HPDE6-E6E7 (cell line): ENCODE results near the gene SYN1.
"Not testable (repeated sequence)": the region's sequence is repeated elsewhere in the genome, so short reads cannot be mapped to it uniquely, and the experiment has no call there.

ENCODE experiments used
- DNase-seq: peaks from one replicate; pipeline ENCODE4 v3.0.0; 2011; ENCODE audit warnings: missing footprints; ENCODE audit errors: extremely low spot score

SYN1 gene

GRCh38 chrX:47633689-47634590, 14.3 kb upstream of the SYN1 start:
- DNase-seq, result no peak

- no peak for DNase-seq
Measured at GRCh38 chrX:47632666-47633065, 13.0 kb upstream of the SYN1 start.

- no peak for DNase-seq
Measured at GRCh38 chrX:47631676-47632075, 12.0 kb upstream of the SYN1 start.

DNA sequence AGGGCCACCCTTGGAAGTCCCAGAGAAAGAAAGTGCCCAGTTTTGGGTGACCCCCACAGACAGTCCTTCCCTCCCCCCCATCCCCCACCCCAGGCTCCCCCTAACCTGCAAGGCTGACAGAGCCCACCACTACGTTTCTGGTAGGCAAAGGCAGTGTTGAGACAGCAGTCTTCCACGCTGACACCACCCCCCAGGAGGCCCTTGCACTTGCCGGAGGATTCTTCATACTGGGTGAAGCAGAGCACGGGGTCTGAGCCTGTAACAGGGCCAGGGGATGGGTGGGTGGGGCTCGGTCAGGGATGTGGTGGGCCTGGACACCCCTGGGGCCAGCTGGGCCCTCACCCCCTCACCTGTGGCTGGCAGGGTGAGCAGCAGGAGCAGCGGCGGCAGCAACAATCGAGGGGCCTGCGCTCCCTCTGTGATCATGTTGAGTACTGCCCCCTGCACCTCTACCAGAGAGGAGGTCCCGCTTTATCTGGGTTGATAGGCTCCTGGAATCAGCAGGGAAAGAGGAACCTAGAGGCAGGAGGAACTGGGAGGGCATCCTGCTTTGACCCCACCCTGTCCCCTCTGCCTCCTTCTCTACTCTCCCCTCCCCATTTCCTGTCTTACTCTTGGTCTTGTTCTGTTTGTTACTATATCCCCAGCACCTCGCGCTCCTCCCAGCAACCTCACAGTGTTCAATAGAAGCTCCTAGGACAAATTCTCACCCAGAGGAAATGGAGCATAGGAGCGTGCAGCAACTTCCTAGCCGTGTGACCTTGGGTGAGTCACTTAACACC, 10.0 kb upstream of the SYN1 start, which contains the start of gene CFP:
TSS of gene CFP (minus strand) at position 512 of the 782 bp plus-strand sequence. CDS start at position 426, 86 bp downstream.
- DNase-seq, result no peak

GRCh38 chrX:47628982-47629381, 9.3 kb upstream of the SYN1 start:
- no peak for DNase-seq

GRCh38 chrX:47625365-47625764, 5.7 kb upstream of the SYN1 start:
- DNase-seq, result no peak

DNA sequence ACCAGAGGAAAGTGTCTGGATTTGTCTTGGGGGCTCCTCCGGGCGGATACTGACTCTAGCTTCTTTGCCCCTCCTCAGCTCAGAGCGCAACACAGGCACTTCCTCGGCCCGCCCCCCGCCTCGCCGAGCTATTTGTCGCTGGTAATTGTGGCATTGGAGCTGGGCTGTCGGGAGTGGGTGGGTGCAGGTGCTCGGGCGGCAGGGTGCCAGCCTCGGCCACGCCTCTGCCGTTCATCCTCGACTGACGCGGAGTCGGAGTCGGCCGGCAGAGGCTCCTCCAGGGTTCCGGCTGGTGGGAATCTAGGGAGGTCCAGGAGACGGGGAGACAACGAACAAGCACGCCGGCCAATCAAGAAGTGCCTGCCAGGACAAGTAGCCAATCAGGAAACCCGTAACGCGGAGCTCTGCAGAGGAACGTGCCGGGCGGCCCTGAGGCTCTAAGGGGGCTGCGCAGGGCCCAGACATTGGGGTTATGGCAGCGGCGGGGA, 3.9 kb upstream of the SYN1 start:
- peak; percentile 31 for DNase-seq

DNA sequence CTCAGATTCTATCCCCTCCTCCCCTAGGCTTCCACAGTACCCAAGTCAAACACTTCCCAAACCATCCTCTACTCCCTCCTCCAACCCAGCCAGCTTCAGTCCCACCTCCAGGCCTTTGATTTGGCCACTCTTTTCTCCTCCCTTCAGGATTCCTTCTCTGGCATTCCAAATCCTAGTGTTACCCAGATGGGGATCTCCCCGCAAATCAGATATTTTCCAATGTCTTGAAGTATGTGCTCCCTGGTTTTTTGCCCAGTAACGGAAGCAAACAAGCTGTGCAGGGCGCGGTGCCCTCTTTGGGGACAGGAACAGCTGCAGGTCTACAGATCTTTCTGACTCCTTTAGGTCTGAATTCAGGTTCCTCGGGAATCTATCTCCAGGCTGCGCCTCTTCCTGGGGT, 2.2 kb upstream of the SYN1 start:
- no peak for DNase-seq

GRCh38 chrX:47620303-47620685, 637 bp upstream of the SYN1 start:
- no peak for DNase-seq

GRCh38 chrX:47618923-47619485, 653 bp downstream of the SYN1 start:
- no peak for DNase-seq

GRCh38 chrX:47614618-47615017, 5.0 kb downstream of the SYN1 start:
- DNase-seq, result no peak

GRCh38 chrX:47613082-47613481, 6.6 kb downstream of the SYN1 start:
- DNase-seq, result no peak

- DNase-seq, result no peak
Measured at GRCh38 chrX:47612418-47612817, 7.2 kb downstream of the SYN1 start.

DNA sequence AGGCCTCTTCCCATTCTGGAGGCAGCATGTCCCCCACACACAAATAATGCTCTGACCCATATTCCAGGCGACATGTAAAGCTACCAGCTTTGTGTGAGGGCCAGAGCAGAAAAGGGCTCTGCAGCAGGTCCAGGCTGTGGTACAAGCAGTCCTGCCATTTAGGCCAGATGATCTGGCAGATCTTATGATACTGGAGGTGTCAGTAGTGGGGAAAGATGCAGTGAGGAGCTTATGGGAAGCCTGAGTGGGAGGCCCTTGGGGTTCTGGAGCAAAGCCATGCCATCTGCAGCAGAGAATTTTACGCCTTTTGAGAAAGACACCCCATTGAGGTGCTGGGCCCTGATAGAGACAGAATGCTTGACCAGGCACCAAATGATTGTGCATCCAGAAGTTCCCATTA, 7.7 kb downstream of the SYN1 start:
- DNase-seq, result no peak

GRCh38 chrX:47611489-47611888, 8.2 kb downstream of the SYN1 start:
- DNase-seq, result no peak

DNA sequence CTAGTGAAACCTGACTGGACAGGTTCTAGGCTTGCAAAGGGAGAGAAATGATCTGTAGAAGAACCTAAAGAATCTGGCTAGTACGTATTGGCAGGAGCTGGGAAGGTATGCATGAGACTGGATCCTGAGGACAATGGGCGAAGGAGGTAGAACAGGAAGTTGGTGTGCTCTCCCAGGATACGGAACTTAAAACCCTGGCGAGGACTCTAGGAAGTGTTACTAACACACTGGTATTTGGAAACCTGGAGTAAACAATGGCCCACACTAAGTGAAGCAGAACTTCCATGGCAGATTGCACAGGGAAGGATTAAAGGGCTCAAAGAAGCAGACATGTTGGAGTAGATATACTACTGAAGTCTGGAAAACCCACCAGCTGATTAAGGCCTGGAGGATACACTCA, 9.1 kb downstream of the SYN1 start:
- DNase-seq, result no peak

GRCh38 chrX:47608130-47608810, 11.4 kb downstream of the SYN1 start:
- no peak for DNase-seq

DNA sequence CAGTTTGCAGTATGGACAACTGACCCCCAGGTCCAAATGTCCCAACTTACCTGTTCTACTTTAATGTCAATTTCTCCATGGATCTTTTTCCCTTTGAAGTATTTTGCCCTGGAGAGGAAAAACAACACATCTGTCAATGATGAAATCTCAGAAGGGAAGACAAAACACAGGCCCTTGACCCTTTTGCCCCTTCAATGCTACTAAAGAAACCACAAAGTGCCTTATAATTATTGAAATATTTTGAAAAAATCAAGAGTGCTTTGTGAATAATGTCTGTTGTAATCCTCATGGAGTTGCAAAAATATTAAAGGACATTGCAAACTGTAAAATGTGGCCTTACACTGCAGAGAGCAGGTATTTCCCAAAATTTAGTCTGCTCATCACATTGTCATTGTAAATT, 12.6 kb downstream of the SYN1 start:
- no peak for DNase-seq

GRCh38 chrX:47605024-47605423, 14.6 kb downstream of the SYN1 start:
- DNase-seq, result no peak

- DNase-seq, result not testable (repeated sequence)
Measured at GRCh38 chrX:47603125-47603524, 16.5 kb downstream of the SYN1 start.

DNA sequence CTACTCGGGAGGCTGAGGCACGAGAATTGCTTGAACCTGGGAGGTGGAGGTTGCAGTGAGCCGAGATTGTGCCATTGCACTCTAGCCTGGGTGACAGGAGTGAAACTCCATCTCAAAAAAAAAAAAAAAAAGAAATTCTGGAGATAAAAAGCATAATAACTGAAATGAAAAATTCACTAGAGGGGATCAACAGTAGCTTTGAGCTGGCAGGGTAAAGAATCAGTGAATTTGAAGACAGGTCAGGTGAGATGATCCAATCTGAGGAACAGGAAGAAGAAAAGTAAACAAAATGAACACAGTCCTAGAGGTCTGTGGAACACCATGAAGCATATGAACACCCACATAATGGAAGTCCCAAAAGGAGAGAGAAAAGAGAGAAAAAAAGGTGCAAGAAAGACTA, 22.4 kb downstream of the SYN1 start:
- no peak for DNase-seq

- no peak for DNase-seq
Measured at GRCh38 chrX:47596256-47596655, 23.4 kb downstream of the SYN1 start.
